Stimulated activated naive CD8-positive, alpha-beta T cell treated with anti-CD3 and anti-CD28 coated beads, Interleukin-15, Interleukin-2, amounts not matched to agents 100 U/mL and 50 U/mL, for 24 hours (primary cell): Measurements from ENCODE around the gene ARGFX.
"Not testable (repeated sequence)": the region's sequence is repeated elsewhere in the genome, so short reads cannot be mapped to it uniquely, and the experiment has no call there.

ENCODE experiments used
- ATAC-seq: fragments of 150-1000 bp; cut with Tn5 transposase; one replicate; pipeline ENCODE4 v1.10.0; 2021
- DNase-seq: peaks from one replicate; pipeline ENCODE4 v3.0.0; 2021

The ARGFX gene

DNA sequence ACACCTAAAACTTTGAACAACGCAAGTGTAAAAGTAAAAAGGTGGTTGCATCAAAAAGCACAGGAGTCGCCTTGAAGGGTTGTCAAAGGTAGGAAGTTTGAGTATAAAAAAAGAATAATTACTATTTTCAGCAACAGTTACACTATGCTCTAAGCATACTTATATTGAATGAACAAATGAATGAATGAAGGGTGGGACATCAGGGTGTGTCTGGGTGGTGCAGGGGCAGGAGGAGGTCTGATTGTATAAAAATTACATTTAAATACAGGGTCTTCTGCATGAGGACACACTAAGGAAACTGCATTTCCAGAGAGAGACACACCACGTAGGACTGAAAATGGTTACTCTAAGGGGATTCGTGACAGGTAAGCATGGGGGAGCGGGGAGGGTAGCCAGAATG, at the start of gene ARGFX:
ARGFX (plus strand) TSS at position 301 of the 400 bp plus-strand sequence. CDS start 2,765 bp downstream, outside the sequence.
- DNase-seq (no peak), ATAC-seq (no peak)

DNA sequence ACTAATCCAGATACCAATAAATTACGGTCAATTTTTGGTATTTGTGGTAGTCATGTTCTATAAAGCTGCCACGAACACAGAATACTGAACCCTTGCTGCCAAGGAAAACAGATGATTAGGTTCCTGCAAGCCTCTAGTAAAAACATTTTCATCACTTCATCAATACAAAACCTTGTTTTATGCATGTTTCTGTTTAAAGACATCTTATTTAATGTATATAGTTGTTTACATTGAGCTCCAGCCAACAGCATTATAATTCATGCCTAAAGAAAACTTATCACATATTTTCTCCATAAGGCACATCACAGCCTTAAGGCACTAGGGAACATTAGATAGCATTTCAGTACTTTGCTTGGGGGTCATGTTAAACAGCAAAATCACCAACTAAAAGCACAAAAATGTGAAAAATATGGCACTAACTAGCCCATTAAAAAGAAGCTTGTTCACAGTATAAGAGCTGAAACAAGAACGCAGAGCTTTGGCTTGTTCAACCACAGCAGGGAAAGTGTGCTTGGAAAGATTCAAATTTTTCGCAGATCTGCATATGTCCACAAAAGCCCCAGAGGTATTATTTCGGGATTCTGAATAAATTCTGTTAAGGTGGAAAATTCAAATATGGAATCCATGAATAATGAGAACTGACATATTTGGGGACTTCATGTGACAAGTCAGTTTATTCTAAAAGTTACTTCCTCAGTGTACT, 49.6 kb upstream of the ARGFX start:
- ATAC-seq: no peak
- DNase-seq: no peak

DNA sequence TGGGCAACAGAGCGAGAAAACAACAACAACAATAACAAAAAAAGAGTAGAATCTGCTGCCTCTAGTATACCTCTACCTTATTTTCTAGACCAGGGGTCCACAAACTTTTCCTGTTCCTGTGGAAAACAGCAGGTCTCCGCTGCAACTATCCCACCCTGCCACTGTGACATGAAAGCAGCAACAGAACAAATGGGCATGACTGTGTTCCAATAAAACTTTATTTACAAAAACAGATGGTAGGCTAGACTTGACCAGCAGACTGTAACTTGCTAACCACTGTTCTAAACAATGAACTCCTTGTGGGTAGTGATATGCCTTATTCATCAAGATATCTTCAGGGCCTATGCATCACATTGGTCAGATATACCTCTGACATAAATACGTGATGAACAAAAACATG, 47.2 kb upstream of the ARGFX start:
- ATAC-seq (no peak), DNase-seq (no peak)

DNA sequence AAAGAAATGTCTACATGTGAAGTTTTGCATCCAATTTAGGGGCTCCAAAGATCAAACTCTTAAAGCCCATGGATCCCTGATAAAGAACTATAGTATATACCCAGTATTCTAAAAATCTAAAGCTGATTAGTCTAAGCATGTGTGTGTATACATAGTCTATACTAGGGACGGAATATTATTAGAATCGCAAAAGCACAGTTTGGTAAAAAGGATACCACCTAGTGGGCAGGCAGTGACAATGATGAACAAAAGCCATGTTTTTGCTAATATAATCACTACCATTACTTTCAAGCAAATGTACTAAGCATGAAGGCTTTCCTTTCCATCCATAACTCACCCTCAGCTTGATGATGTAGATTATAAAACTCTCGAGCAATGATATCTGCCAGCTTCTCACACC, 38.4 kb upstream of the ARGFX start:
- ATAC-seq (no peak), DNase-seq (no peak)

DNA sequence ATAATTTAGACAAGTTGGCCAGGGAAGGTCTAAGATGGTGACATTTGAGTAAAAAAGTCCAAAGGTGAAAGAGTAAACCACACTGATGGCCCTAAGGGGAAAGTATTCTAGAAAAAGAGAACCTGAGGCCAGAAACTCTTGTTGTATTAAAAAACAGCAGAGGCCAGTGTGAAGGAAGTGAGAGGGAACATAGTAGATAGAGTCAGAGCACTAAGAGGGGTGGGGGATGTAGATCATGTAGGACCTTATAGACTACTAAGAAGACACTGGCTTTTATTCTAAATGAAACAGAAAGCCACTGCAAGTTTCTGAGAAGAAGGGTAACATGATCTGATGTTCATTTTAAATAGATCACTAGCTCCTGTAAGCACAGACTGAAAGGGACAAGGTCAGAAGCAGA, 36.5 kb upstream of the ARGFX start:
- DNase-seq (no peak), ATAC-seq (no peak)

DNA sequence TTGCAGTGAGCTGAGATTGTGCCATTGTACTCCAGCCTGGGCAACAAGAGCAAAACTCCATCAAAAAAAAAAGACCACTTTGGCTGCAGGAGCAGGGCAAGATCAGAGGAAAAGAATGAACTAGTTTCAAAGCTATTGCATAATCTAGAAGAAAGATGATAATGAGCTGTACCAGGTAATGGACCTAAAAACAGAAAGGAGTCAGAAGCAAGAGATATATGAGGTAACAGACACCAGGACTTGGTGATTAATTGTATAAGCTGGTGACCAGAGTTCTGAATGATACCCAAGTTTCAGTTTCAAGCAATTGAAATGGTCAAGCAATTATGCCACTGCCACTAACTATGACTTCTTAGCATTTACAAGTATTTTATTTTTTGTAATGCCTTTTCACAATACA, 24.8 kb upstream of the ARGFX start:
- ATAC-seq (no peak), DNase-seq (no peak)

DNA sequence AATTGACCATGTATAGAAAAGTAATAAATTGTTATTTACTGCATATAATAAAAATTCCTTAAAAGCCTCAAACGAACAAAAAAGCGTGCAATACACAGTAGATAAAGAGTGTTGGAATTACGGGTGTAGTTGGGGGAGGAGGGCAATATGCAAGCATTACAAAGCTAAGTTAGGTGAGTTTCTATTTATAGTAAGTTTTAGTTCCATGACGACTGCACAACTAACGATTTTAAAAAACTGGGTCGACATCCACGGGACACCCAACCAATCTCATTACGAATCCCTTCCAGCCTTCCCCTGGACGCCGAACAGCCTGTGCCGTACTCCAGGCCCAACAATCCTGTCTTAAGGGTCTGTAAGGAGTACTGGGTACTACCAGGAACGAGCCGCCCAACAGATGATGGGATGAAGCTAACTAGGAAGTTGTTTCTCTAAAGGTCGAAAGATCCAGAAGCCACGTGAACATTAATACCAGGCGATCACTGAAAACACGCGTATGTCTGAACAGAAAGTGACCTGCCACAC, 22.6 kb upstream of the ARGFX start:
- ATAC-seq (peak; percentile 3), DNase-seq (no peak)

DNA sequence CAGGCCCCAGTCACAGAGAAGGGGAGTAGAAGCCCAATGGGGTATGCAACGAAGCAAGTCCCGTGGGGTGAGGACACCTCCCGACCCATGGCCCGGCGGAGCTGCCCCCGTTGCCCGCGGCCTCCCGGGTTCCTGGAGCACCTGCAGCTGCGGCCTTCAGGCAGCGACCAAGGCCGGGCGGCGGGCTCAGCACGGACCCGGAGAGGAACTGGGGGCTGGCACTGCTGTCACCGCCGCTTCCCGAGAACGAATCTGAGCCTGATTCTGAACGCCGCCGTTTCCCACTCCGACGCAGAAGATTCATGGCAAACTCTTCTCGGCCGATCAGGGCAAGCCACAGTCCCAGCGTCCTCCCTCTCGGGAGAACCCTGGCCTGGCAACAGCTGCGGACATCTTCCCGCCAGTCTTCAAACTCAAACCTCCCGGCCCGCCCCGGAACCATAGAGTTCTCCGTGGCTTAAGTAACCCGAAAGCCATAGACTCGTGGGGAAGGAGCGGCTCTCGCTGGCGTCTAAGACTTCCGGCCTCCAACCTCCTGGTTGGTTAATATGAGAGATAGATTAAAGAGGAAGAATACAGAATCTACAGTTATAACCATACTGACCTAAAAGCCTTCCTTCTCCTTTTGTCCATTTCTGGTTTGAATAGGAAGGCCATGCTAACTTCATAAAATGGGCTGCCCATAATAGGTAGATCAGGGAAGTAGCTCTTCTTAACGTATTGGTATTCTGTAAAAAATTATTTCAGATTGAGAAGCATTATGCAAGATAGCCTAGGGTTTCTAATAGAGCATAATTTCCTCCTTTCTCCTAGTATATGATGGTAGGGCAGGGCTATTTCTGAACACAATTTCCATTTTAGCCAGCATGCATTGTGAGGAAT, 21.9 kb upstream of the ARGFX start, which contains the start of gene POLQ:
POLQ (minus strand) TSS at position 415 of the 882 bp plus-strand sequence; CDS start at position 304, 111 bp downstream.
- DNase-seq (peak; percentile 89), ATAC-seq (peak; percentile 98)

DNA sequence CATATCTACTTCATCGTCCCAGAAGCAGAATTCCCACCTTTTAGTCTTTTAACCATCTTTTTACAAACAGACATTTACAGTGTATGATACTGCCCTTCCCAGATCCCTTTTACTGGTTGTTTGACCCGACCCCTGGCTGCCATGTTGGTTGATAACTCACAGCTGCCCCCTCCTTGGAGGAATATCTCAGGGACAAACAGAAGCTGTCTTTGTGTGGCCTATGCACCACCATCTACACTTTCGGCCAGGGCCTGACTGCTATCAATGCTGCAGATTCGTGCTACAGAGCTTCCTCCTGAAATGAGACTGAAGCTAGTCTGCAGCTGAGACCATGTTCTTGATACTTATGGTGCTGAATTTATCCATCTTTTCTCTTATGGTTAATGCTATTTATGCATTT, 15.4 kb upstream of the ARGFX start:
- DNase-seq (no peak), ATAC-seq (no peak)

DNA sequence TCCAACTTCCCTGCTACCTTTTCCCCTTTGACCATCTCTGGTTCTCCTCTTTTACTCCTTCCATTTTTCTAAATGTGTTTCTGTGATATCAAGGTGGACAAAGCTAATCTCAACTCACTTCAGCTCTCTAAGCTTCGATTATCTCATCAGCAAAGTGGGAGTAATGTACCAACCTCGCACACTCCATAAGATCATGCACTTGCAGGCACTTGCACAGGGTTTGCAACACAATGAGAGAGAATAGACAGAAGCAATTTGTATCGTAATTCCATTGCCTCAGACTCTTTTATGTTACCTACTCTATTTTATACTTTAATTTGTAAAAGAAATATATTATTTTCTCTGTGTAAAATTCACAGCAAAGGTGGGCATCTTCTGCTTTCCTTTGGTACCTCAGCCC, 15.0 kb upstream of the ARGFX start:
- ATAC-seq (no peak), DNase-seq (no peak)

DNA sequence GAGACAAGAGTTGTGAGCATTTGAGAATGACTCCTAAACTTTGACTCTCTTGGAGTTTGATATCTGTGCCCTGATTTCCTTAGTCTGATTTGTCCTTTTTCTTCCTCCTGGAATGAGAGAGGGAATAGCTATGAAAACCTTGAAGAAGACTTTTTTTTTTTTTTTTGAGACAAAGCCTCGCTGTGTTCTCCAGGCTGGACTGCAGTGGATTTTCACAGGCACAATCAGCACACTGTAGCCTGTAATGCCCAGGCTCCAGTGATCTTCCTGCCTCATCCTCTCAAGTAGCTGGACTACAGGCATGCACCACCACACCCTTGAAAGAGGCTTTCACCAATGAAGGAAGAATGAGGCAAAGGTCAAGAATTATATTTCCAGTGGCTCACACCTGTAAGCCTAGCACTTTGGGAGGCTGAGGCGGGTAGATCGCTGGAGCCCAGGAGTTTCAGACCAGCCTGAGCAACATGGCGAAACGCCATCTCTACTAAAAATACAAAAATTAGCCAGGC, 10.3 kb upstream of the ARGFX start:
- DNase-seq: no peak
- no peak for ATAC-seq

DNA sequence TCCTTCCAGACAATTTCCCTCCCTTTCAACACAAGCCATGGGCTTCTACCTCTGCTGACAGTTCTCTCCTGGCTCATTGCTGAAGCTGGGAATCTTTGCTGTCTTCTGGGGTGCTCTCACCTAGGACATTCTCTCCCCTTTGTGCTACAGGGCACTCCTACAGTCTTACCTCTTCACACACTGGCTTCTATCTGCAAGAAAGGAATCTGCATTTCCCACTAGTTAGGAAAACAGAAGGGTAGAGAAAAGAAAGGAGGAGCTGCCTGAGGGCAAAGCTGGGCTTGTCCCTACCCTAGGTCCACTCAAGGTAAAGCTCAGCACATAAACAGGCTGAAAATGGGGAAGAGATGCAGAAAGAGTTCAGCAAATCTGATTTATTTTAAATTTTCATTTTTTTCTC, 5.6 kb upstream of the ARGFX start:
- DNase-seq (no peak), ATAC-seq (no peak)

DNA sequence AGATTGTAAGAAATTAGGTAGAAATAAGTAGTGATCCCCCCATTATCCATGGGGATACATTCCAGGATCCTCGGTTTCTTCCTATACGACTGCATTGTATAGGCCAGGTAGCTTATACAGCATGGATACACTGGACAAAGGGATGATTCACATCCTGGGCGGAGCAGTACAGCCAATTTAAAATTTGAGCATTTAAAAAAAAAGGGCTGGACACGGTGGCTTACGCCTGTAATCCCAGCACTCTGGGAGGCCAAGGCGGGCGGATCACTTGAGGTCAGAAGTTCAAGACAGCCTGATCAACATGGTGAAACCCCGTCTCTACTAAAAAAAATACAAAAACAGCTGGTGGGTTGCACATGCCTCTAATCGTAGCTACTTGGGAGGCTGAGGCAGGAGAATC, 976 bp upstream of the ARGFX start:
- ATAC-seq: no peak

DNA sequence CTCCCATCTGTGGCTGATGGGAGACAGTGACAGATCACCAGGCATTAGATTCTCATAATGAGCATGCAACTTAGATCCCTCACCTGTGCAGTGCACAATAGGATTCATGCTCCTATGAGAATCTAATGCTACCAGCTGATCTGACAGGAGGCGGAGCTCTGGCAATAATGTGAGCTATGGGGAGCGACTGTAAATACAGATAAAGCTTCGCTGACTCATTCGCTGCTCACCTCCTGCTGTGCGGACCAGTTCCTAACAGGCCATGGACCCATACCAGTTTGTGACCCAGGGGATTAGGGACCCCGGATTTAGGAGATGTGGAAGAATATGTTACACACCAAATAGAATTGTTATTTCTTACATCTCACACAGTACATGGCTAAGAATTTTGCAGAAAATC, 6.7 kb downstream of the ARGFX start:
- DNase-seq (no peak), ATAC-seq (no peak)

More for the DNA sequence above, 976 bp upstream of the ARGFX start:
- no peak for DNase-seq

DNA sequence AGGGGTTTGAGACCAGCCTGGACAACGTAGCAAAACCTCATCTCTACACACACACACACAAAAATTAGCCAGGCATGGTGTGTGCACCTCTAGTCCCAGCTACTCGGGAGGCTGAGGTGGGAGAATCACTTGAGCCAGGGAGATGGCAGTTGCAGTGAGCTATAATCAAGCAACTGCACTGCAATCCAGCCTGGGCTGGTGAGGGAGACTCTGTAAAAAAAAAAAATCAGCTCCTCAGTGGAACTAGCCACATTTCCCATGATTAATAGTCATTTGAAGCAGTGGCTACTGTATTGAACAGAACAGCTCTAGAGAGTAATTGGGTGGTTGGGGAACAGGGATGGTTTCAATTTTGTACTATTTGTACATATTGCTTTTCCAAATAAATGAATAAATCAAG, 13.9 kb downstream of the ARGFX start:
- DNase-seq (no peak), ATAC-seq (no peak)

DNA sequence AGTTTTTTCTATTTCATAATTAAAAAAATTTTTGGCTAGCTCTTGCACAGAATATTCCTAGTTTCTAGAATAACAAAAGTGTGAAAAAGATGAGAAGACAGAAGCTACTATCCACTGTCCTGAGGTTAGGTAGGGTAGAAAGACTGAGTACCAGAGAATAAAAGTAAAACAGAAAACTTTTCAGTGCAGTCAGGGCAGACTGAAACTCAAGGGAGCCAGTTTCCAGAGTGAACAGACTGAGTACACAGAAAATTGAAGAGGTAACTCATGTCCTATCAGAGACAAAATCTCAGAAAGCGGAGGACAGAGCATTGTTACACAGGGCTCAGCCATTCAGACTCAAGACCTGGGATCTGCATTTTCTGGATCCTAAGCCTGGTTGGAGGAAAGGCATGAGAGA, 16.7 kb downstream of the ARGFX start:
- ATAC-seq: no peak
- DNase-seq: no peak

DNA sequence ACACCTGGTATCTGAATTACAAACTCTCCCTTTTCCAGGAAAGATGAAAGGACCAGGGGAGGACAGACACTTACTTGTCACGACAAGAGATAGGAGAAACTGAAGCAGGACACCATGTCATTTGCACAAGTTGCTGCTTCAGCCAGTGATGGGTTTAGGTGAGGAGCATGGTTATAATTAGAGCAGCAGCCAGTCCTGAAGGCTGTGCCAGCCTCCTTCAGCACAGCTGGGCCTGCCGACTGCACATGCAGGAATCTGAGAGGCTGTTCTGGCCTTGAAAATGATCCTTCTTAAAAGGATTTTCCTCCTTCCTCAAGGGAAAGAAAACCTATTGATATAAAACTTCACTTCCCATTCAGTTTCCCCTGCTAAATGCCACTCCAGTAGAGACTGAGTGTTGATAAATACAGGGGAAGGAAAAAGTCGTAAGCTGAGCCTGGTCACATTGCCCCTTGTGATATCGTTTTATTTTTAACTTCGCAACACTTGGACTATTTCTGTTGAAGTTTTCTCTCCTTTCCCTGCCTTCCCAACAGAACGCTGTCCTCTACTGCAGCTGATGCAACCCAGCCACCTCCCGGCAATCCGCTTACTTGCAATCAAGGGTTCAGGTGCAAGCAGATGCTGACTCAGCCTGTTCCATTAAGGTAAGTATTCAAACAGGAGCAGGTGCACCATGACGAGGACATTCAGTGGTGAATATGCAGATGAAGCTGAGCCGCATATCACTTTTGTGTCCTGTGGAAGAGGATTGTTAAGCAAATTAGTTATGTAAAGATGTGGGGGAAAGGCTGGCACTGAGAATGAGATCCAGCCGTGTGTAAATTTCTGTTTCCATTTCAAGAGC, 25.3 kb downstream of the ARGFX start, which contains the start of gene FBXO40:
FBXO40 (plus strand) TSS at position 524 of the 847 bp plus-strand sequence. CDS start 27,197 bp downstream, outside the sequence.
- DNase-seq: no peak
- no peak for ATAC-seq

DNA sequence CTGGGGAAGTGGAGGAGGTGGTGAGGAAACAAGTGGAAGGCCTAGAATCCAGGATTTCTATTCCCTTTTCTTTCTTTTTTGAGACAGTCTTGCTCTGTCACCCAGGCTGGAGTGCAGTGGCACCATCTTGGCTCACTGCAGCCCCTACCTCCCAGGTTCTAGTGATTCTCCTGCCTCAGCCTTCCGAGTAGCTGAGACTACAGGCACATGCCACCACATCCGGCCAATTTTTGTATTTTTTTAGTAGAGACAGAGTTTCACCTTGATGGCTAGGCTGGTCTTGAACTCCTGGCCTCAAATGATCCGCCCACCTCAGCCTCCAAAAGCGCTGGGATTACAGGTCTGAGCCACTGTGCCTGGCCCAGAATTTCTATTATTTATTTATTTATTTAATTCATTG, 26.1 kb downstream of the ARGFX start:
- not testable (repeated sequence) for DNase-seq, ATAC-seq

DNA sequence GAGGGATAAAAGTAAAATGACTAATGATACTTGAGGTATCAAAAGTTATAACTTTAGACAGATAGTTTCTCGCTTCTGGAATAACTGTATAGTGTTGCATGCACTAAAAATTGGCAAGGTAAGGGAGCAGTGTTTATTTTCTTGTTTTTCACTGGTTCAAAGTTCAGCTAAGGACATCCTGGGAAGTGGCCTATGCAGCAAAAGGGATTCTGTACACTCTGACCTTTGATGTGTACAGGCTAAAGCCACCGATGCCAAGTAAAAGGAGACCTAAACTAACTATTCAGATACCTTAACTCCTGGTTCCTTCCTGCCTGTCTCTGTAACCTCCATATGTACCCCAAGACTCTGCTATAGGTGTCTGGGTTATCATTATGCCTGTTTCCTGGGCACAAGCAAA, 27.1 kb downstream of the ARGFX start:
- ATAC-seq (no peak), DNase-seq (no peak)

DNA sequence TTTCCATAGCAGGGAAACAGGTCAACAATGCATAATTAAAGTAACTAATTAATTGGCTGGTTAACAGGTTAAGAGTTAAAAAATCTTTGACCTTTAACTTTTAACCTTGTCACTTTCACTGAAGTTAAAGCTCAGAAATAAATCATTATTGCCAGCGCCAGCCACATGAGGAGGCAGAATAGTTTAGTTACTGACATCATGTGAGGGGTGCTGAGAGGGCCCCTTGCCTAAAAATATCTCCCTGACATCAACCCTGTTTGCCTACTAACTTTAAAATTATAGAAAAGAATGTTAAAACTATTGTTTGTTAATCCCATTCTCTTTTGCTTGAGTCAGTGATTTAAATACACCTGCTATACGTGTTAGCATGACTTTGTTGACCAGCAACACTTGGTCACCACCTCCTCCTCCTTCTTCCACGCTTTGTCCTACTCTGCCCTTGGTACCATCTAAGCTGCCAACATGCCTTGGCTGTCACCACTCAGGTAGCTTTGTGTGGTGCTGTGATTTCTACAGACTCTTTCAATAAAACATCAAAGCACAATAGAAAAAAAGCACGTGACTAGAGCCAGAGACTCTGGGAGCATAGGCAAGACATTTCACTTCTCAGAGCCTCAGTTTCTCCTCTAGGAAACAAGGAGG, 28.1 kb downstream of the ARGFX start:
- no peak for DNase-seq
- no peak for ATAC-seq

DNA sequence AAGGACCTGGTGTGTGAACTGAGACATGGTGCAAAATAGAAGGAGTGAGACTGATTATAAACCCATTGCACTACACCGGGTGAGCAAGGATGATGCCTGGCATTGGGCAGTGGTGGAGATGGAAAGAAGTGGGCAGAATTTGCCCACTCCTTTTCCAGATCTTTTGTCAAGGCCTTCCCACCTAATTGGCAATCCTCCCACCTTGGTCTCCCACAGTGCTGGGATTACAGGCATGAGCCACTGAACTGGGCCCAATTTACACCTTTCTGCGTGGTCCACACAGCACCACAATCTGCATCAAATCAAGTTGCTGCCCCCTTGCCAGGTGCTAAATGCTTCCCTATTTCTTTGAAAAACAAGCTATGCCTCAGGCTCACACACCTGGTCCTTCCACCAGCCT, 30.8 kb downstream of the ARGFX start:
- no peak for DNase-seq
- ATAC-seq: no peak
